Esophagus muscularis mucosa (tissue), 4 donors: ENCODE measurements around the gene BEST3. TPM values are rescaled to one million over a fixed set of nuclear protein-coding genes. Genes with fewer than 3 reads are reported as not detected.

Experiments used
- DNase-seq: peaks from one replicate; pipeline ENCODE4 v3.0.0-alpha.2; 2017; ENCODE audit errors: extremely low spot score
- H3K27ac ChIP-seq, 4 donors: fragments of 200-600 bp; sonication (generic); replicated peaks in 1 of 4; 1 replicate in 3 of 4; 2 replicates in 1 of 4; pipeline ENCODE4 v1.5.1; 2016 to 2019; ENCODE audit warnings: mild to moderate bottlenecking in 1 of 4
- H3K27me3 ChIP-seq, 4 donors: fragments of 200-600 bp; sonication (generic); one replicate each; pipeline versions ENCODE4 v1.5.1 to v1.6.0; 2016 to 2019
- H3K36me3 ChIP-seq, 4 donors: fragments of 200-600 bp; sonication (generic); one replicate each; pipeline ENCODE4 v1.5.1; 2016 to 2019
- H3K4me1 ChIP-seq, 4 donors: fragments of 200-600 bp; sonication (generic); one replicate each; pipeline ENCODE4 v1.5.1; 2016 to 2019
- H3K4me3 ChIP-seq, 4 donors: fragments of 200-600 bp; sonication (generic); 1 replicate in 2 of 4; 2 replicates in 2 of 4; pipeline ENCODE4 v1.5.1; 2016 to 2019; ENCODE audit warnings: mild to moderate bottlenecking in 4 of 4, moderate library complexity in 1 of 4
- H3K9me3 ChIP-seq, 4 donors: fragments of 200-600 bp; sonication (generic); 1 replicate in 3 of 4; 2 replicates in 1 of 4; pipeline ENCODE4 v1.5.1; 2016 to 2019
- CTCF ChIP-seq, 3 experiments: fragments of 200-600 bp in 2 of 3; fragments of 450-650 bp in 1 of 3; sonication (generic) in 2 of 3; IDR thresholded peaks; one replicate each; pipeline ENCODE4 v1.5.1; 2017 to 2019; ENCODE audit warnings: antibody characterized with exemption in 3 of 3, mild to moderate bottlenecking in 2 of 3, moderate library complexity in 1 of 3
- EP300 ChIP-seq: sonication (generic); formaldehyde crosslinking; IDR thresholded peaks from one replicate; pipeline ENCODE4 v1.6.1; 2017; ENCODE audit warnings: antibody characterized with exemption
- POLR2A ChIP-seq: fragments of 450-650 bp; IDR thresholded peaks from one replicate; pipeline ENCODE4 v1.6.1; 2017; ENCODE audit warnings: antibody characterized with exemption, moderate library complexity, mild to moderate bottlenecking, low read depth
- POLR2AphosphoS5 ChIP-seq, 2 donors: sonication (generic); formaldehyde crosslinking; IDR thresholded peaks; one replicate each; pipeline ENCODE4 v1.6.1; 2017; ENCODE audit warnings: antibody characterized with exemption in 2 of 2
- WGBS: methylation state at CpG from one replicate; pipeline ENCODE4 v1.1.5; 2018; 5-methylcytosine and 5-hydroxymethylcytosine counted together
- intact Hi-C: fragments of 100-400 bp; cut with DNase I; formaldehyde crosslinking; loops from one replicate; pipeline ENCODE4 v1.15.1; 2023
- total RNA-seq, 4 donors: library from RNA; depleted of rRNA; stranded (reverse); fragments of >200 nt; gene quantifications; one replicate each; pipeline versions ENCODE4 v1.1.0 to v1.2.1, GENCODE V29; 2016

Gene BEST3
- total RNA-seq, 4 donors from 2014 or later = 0.13 TPM; not detected in 3

- intact Hi-C loops = no loop called here
Observed at GRCh38 chr12:69647178-69647577, 51.9 kb downstream of the BEST3 start.

GRCh38 chr12:69645031-69645430 lies 54.1 kb downstream of the BEST3 start:
- H3K9me3 ChIP-seq = no peaks in the 10 kb centered on the region
- H3K27me3 ChIP-seq = no peaks in the 10 kb centered on the region
- H3K4me1 ChIP-seq = no peaks in the 10 kb centered on the region
- TF ChIP-seq CTCF (IDR thresholded peaks at IDR 0.05) (no peak), POLR2AphosphoS5 (IDR thresholded peaks at IDR 0.05) (no peak), POLR2A (no peak), EP300 (no peak)
- H3K27ac ChIP-seq = no peak overlapping the region
- DNase-seq = no peak
- WGBS = 81% methylated on average over 2 of the region's 2 CpGs
- H3K4me3 ChIP-seq = no peak overlapping the region
- no peaks in the 10 kb centered on the region for H3K36me3 ChIP-seq
- intact Hi-C loops = no loop called here

More at GRCh38 chr12:69647178-69647577, 51.9 kb downstream of the BEST3 start:
- H3K36me3 ChIP-seq = no peaks in the 10 kb centered on the region
- 82% methylated on average over 4 of the region's 4 CpGs for WGBS
- no peaks in the 10 kb centered on the region for H3K9me3 ChIP-seq
- H3K27ac ChIP-seq = no peak overlapping the region
- H3K4me1 ChIP-seq = no peaks in the 10 kb centered on the region
- TF ChIP-seq POLR2AphosphoS5 (IDR thresholded peaks at IDR 0.05) = no peak
- no peak for TF ChIP-seq EP300
- TF ChIP-seq POLR2A = no peak
- TF ChIP-seq CTCF (IDR thresholded peaks at IDR 0.05) = no peak
- no peak overlapping the region for H3K4me3 ChIP-seq
- H3K27me3 ChIP-seq = no peaks in the 10 kb centered on the region
- no peak for DNase-seq

GRCh38 chr12:69644511-69644910 lies 54.6 kb downstream of the BEST3 start:
- no peak for DNase-seq
- H3K27ac ChIP-seq = no peak overlapping the region
- TF ChIP-seq POLR2A = no peak
- no peak overlapping the region for H3K4me3 ChIP-seq
- H3K4me1 ChIP-seq = peaks cover 0 to under 1% (median 0%) of the 10 kb centered on the region in 4 donors
- H3K9me3 ChIP-seq = no peaks in the 10 kb centered on the region
- no peaks in the 10 kb centered on the region for H3K27me3 ChIP-seq
- no peaks in the 10 kb centered on the region for H3K36me3 ChIP-seq
- intact Hi-C loops = loop anchor here (5.0 kb wide), 1 partner anchor 287 kb away; the partner anchor contains the start of gene YEATS4

GRCh38 chr12:69642531-69642930 lies 56.6 kb downstream of the BEST3 start:
- Histone ChIP-seq H3K4me3 (no peak overlapping the region), H3K27me3 (no peaks in the 10 kb centered on the region), H3K9me3 (no peaks in the 10 kb centered on the region), H3K4me1 (peaks cover 0 to 3% (median 0%) of the 10 kb centered on the region in 4 donors), H3K27ac (no peak overlapping the region), H3K36me3 (no peaks in the 10 kb centered on the region)
- DNase-seq = no peak
- 89% methylated on average over 3 of the region's 6 CpGs for WGBS
- intact Hi-C loops = loop anchor here (5.0 kb wide), 1 partner anchor 285 kb away; the partner anchor contains the start of gene YEATS4
- TF ChIP-seq CTCF (IDR thresholded peaks at IDR 0.05) (no peak), POLR2AphosphoS5 (IDR thresholded peaks at IDR 0.05) (no peak), EP300 (no peak), POLR2A (no peak)

GRCh38 chr12:69641546-69641945 lies 57.6 kb downstream of the BEST3 start:
- WGBS = 93% methylated on average over 7 of the region's 7 CpGs
- no peak for DNase-seq
- no peaks in the 10 kb centered on the region for H3K27me3 ChIP-seq
- no peaks in the 10 kb centered on the region for H3K9me3 ChIP-seq
- H3K27ac ChIP-seq = no peak overlapping the region
- peaks cover 0 to 3% (median 0%) of the 10 kb centered on the region in 4 donors for H3K4me1 ChIP-seq
- intact Hi-C loops = loop anchor here (5.0 kb wide), 1 partner anchor 284 kb away; the partner anchor contains the start of gene YEATS4
- H3K36me3 ChIP-seq = no peaks in the 10 kb centered on the region
- no peak overlapping the region for H3K4me3 ChIP-seq
- TF ChIP-seq CTCF (IDR thresholded peaks at IDR 0.05) = no peak
